Measurements from ENCODE around the gene DPH7. TPM values are rescaled to one million over a fixed set of nuclear protein-coding genes. Genes with fewer than 3 reads are reported as not detected.

The DPH7 gene
- total RNA-seq, 1 experiment from 2014 or later, result 43.9 TPM

GRCh38 chr9:137543237-137543963 lies 35.3 kb downstream of the DPH7 start:
- DNase-seq (ENCODE audit: low spot score) (no peak), ATAC-seq (no peak)
- ChIA-PET CTCF (interaction anchor here (0.9 to 2.1 kb wide), 3 partner anchors 8 to 17 kb away, joined by 3 to 6 read pairs (median 3); no protein-coding TSS in a partner anchor), POLR2A (no interaction called here)
- H3K4me3 Mint-ChIP-seq, result no peak overlapping the region
- peaks cover 3% of the 10 kb centered on the region for H3K27me3 Mint-ChIP-seq (ENCODE audit: low read depth)
- H3K9me3 Mint-ChIP-seq, result peaks cover 18% of the 10 kb centered on the region
- H3K36me3 Mint-ChIP-seq, result peaks cover 17% of the 10 kb centered on the region; the same call in 1 of the 2 replicates
- H3K4me1 Mint-ChIP-seq, result no peaks in the 10 kb centered on the region
- no peak overlapping the region for H3K27ac Mint-ChIP-seq
- no peak for TF ChIP-seq USF2 (CRISPR knock-in tag; IDR thresholded peaks at IDR 0.05)

- no peak overlapping the region for H3K27ac Mint-ChIP-seq
- no peak overlapping the region for H3K4me3 Mint-ChIP-seq
- peaks cover 18% of the 10 kb centered on the region for H3K9me3 Mint-ChIP-seq
- ATAC-seq, result no peak
- ChIA-PET POLR2A (interaction anchor here (1.0 kb wide), 1 partner anchor 8 kb away, joined by 6 read pairs; the partner anchor contains the start of gene PNPLA7), CTCF (interaction anchor here (0.6 to 1.5 kb wide), 3 partner anchors 10 to 256 kb away, joined by 3 to 7 read pairs (median 5); partner anchors contain the start of genes EXD3, MRPL41 and NOXA1)
- TF ChIP-seq ZNF396 (CRISPR knock-in tag; IDR thresholded peaks at IDR 0.05; ENCODE audit: borderline replicate concordance), result no peak
- TF ChIP-seq JAZF1 (CRISPR knock-in tag; IDR thresholded peaks at IDR 0.05), result no peak
- no peak for TF ChIP-seq ATF3 (CRISPR knock-in tag; conservative IDR thresholded peaks at IDR 0.05)
- no peak for TF ChIP-seq ZNF263 (CRISPR knock-in tag; IDR thresholded peaks at IDR 0.05; ENCODE audit: low read depth)
- no peak for TF ChIP-seq ZBTB21 (CRISPR knock-in tag; IDR thresholded peaks at IDR 0.05; ENCODE audit: borderline replicate concordance)
- no peak for TF ChIP-seq MAX (CRISPR knock-in tag; IDR thresholded peaks at IDR 0.05)
- no peak for TF ChIP-seq FOXP1 (CRISPR knock-in tag; IDR thresholded peaks at IDR 0.05; ENCODE audit: borderline replicate concordance)
- TF ChIP-seq SMAD3 (CRISPR knock-in tag; IDR thresholded peaks at IDR 0.05; ENCODE audit: borderline replicate concordance), result no peak
- no peak for TF ChIP-seq EMX1 (CRISPR knock-in tag; IDR thresholded peaks at IDR 0.05)
- no peak for TF ChIP-seq ARID4B (CRISPR knock-in tag; IDR thresholded peaks at IDR 0.05; ENCODE audit: borderline replicate concordance)
- no peak for TF ChIP-seq E2F1 (CRISPR knock-in tag; IDR thresholded peaks at IDR 0.05)
- no peak for TF ChIP-seq HMGXB4 (CRISPR knock-in tag; IDR thresholded peaks at IDR 0.05)
- H3K36me3 Mint-ChIP-seq, result peaks cover 17% of the 10 kb centered on the region; the same call in 1 of the 2 replicates
- H3K4me1 Mint-ChIP-seq, result no peaks in the 10 kb centered on the region
- DNase-seq (ENCODE audit: low spot score), result no peak
- peaks cover 3% of the 10 kb centered on the region for H3K27me3 Mint-ChIP-seq (ENCODE audit: low read depth)
These were observed 36.2 kb downstream of the DPH7 start for GRCh38 chr9:137542486-137542885.
